Measurements from ENCODE around the gene TCF19.
"Not testable (repeated sequence)": the region's sequence is repeated elsewhere in the genome, so short reads cannot be mapped to it uniquely, and the experiment has no call there.

Gene TCF19

GRCh38 chr6:31161216-31162126 lies 3.1 kb downstream of the TCF19 start:
- DNase-seq (ENCODE audit: low read depth in 2 of 2): no peak

GRCh38 chr6:31162463-31163165 lies 4.2 kb downstream of the TCF19 start:
- DNase-seq (ENCODE audit: low read depth in 2 of 2): no peak

- DNase-seq (ENCODE audit: low read depth in 2 of 2): no peak
Measured at GRCh38 chr6:31163922-31164321, 5.5 kb downstream of the TCF19 start.

- DNase-seq (ENCODE audit: low read depth in 2 of 2): not testable (repeated sequence)
Measured at GRCh38 chr6:31164475-31165063, 6.2 kb downstream of the TCF19 start.

GRCh38 chr6:31165064-31165832 lies 6.9 kb downstream of the TCF19 start:
- not testable (repeated sequence) for DNase-seq (ENCODE audit: low read depth in 2 of 2)

- no peak for DNase-seq (ENCODE audit: low read depth in 2 of 2)
Measured at GRCh38 chr6:31165986-31166385, 7.6 kb downstream of the TCF19 start.

GRCh38 chr6:31168606-31169005 lies 10.2 kb downstream of the TCF19 start:
- DNase-seq (ENCODE audit: low read depth in 2 of 2): no peak

- DNase-seq (ENCODE audit: low read depth in 2 of 2): no peak
Measured at GRCh38 chr6:31169123-31169857, 10.9 kb downstream of the TCF19 start.

GRCh38 chr6:31169858-31170599 lies 11.6 kb downstream of the TCF19 start:
- DNase-seq (ENCODE audit: low read depth in 2 of 2): not testable (repeated sequence)

- DNase-seq (ENCODE audit: low read depth in 2 of 2): no peak
Measured at GRCh38 chr6:31170600-31170881, 12.2 kb downstream of the TCF19 start, which contains the start of gene POU5F1. Gene POU5F1, minus strand, starts transcription at chr6:31170682. Its CDS starts 62 bp downstream, at chr6:31170620.

GRCh38 chr6:31170987-31171671 lies 12.7 kb downstream of the TCF19 start:
- no peak for DNase-seq (ENCODE audit: low read depth in 2 of 2)

- no peak for DNase-seq (ENCODE audit: low read depth in 2 of 2)
Measured at GRCh38 chr6:31171931-31172905, 13.8 kb downstream of the TCF19 start.

- DNase-seq (ENCODE audit: low read depth in 2 of 2): no peak
Measured at GRCh38 chr6:31172973-31173384, 14.6 kb downstream of the TCF19 start.

- no peak for DNase-seq (ENCODE audit: low read depth in 2 of 2)
Measured at GRCh38 chr6:31173406-31173805, 15.0 kb downstream of the TCF19 start.

- no peak for DNase-seq (ENCODE audit: low read depth in 2 of 2)
Measured at GRCh38 chr6:31174378-31174777, 16.0 kb downstream of the TCF19 start.

- DNase-seq (ENCODE audit: low read depth in 2 of 2): no peak
Measured at GRCh38 chr6:31175971-31176370, 17.6 kb downstream of the TCF19 start.

- no peak for DNase-seq (ENCODE audit: low read depth in 2 of 2)
Measured at GRCh38 chr6:31178143-31179041, 20.0 kb downstream of the TCF19 start.

GRCh38 chr6:31179042-31179386 lies 20.6 kb downstream of the TCF19 start:
- DNase-seq (ENCODE audit: low read depth in 2 of 2): no peak
